ENCODE measurements around the gene TPPP3. TPM values are rescaled to one million over a fixed set of nuclear protein-coding genes. Genes with fewer than 3 reads are reported as not detected.

TPPP3 gene
- total RNA-seq, 1 experiment from 2014 or later: 0.84 TPM

GRCh38 chr16:67406111-67406971 is 13.0 kb upstream of the TPPP3 start:
- DNase-seq (ENCODE audit: extremely low read depth, low read depth): no peak

GRCh38 chr16:67405336-67405735 is 12.0 kb upstream of the TPPP3 start:
- no peak for DNase-seq (ENCODE audit: extremely low read depth, low read depth)

- DNase-seq (ENCODE audit: extremely low read depth, low read depth): no peak
These were observed 11.5 kb upstream of the TPPP3 start for GRCh38 chr16:67404740-67405226.

GRCh38 chr16:67403976-67404555 is 10.8 kb upstream of the TPPP3 start:
- no peak for DNase-seq (ENCODE audit: extremely low read depth, low read depth)

GRCh38 chr16:67400901-67401300 is 7.6 kb upstream of the TPPP3 start:
- no peak for DNase-seq (ENCODE audit: extremely low read depth, low read depth)

GRCh38 chr16:67399749-67400704 is 6.7 kb upstream of the TPPP3 start:
- no peak for DNase-seq (ENCODE audit: extremely low read depth, low read depth)

- no peak for DNase-seq (ENCODE audit: extremely low read depth, low read depth)
These were observed 6.0 kb upstream of the TPPP3 start for GRCh38 chr16:67399218-67399733.

- DNase-seq (ENCODE audit: extremely low read depth, low read depth): no peak
These were observed 5.4 kb upstream of the TPPP3 start for GRCh38 chr16:67398546-67399217.

- no peak for DNase-seq (ENCODE audit: extremely low read depth, low read depth)
These were observed 4.7 kb upstream of the TPPP3 start for GRCh38 chr16:67397812-67398545.

GRCh38 chr16:67397036-67397801 is 3.9 kb upstream of the TPPP3 start:
- DNase-seq (ENCODE audit: extremely low read depth, low read depth): no peak

GRCh38 chr16:67396159-67397035 is 3.1 kb upstream of the TPPP3 start:
- peak; percentile 36 for DNase-seq (ENCODE audit: extremely low read depth, low read depth)

GRCh38 chr16:67395458-67396158 is 2.3 kb upstream of the TPPP3 start:
- DNase-seq (ENCODE audit: extremely low read depth, low read depth): no peak

- DNase-seq (ENCODE audit: extremely low read depth, low read depth): no peak
These were observed 1.8 kb upstream of the TPPP3 start for GRCh38 chr16:67395105-67395457.

- no peak for DNase-seq (ENCODE audit: extremely low read depth, low read depth)
These were observed 1.1 kb upstream of the TPPP3 start for GRCh38 chr16:67394155-67395104.

GRCh38 chr16:67393788-67394154 is 473 bp upstream of the TPPP3 start:
- DNase-seq (ENCODE audit: extremely low read depth, low read depth): no peak

Measured in NCI-H460 (cell line).